NK-92 (cell line): ENCODE results near the gene MAMSTR.

Experiments
- DNase-seq: peaks from one replicate; lab custom pipeline; 2025; ENCODE audit not compliant: unreplicated experiment; lab: John Stamatoyannopoulos, UW

MAMSTR gene

GRCh38 chr19:48665786-48666185, 53.7 kb downstream of the MAMSTR start:
- DNase-seq, result no peak

- DNase-seq, result no peak
Measured at GRCh38 chr19:48664476-48664875, 55.0 kb downstream of the MAMSTR start.

GRCh38 chr19:48663667-48664066, 55.9 kb downstream of the MAMSTR start:
- DNase-seq, result no peak
